Measurements from ENCODE around the gene KCP.

Gene KCP

GRCh38 chr7:128840326-128841170 lies 70.0 kb downstream of the KCP start:
- no peak for TF ChIP-seq CTCF (IDR thresholded peaks at IDR 0.05; ENCODE audit: insufficient read depth, low read depth, low read length, missing control alignments)
- DNase-seq (ENCODE audit: low read depth) = no peak
- no peak overlapping the region for H3K4me3 ChIP-seq (ENCODE audit: low read depth, low read length)

- TF ChIP-seq CTCF (IDR thresholded peaks at IDR 0.05; ENCODE audit: insufficient read depth, low read depth, low read length, missing control alignments) = no peak
- no peak overlapping the region for H3K4me3 ChIP-seq (ENCODE audit: low read depth, low read length)
- no peak for DNase-seq (ENCODE audit: low read depth)
Observed at GRCh38 chr7:128839751-128840177, 70.7 kb downstream of the KCP start.

GRCh38 chr7:128838981-128839731 lies 71.4 kb downstream of the KCP start:
- H3K4me3 ChIP-seq (ENCODE audit: low read depth, low read length) = no peak overlapping the region
- DNase-seq (ENCODE audit: low read depth) = no peak

GRCh38 chr7:128838109-128838779 lies 72.3 kb downstream of the KCP start:
- DNase-seq (ENCODE audit: low read depth) = no peak
- H3K4me3 ChIP-seq (ENCODE audit: low read depth, low read length) = no peak overlapping the region
- TF ChIP-seq CTCF (IDR thresholded peaks at IDR 0.05; ENCODE audit: insufficient read depth, low read depth, low read length, missing control alignments) = no peak

More at GRCh38 chr7:128838981-128839731, 71.4 kb downstream of the KCP start:
- no peak for TF ChIP-seq CTCF (IDR thresholded peaks at IDR 0.05; ENCODE audit: insufficient read depth, low read depth, low read length, missing control alignments)

GRCh38 chr7:128837521-128837921 lies 73.0 kb downstream of the KCP start:
- TF ChIP-seq CTCF (IDR thresholded peaks at IDR 0.05; ENCODE audit: insufficient read depth, low read depth, low read length, missing control alignments) = no peak
- no peak for DNase-seq (ENCODE audit: low read depth)

GRCh38 chr7:128836729-128837348 lies 73.7 kb downstream of the KCP start:
- TF ChIP-seq CTCF (IDR thresholded peaks at IDR 0.05; ENCODE audit: insufficient read depth, low read depth, low read length, missing control alignments) = no peak
- H3K4me3 ChIP-seq (ENCODE audit: low read depth, low read length) = no peak overlapping the region
- DNase-seq (ENCODE audit: low read depth) = no peak

More at GRCh38 chr7:128837521-128837921, 73.0 kb downstream of the KCP start:
- H3K4me3 ChIP-seq (ENCODE audit: low read depth, low read length) = no peak overlapping the region
